Testis (tissue), 2 donors: ENCODE data around the gene DRGX.

Experiments
- CTCF ChIP-seq, 3 experiments: fragments of 450-650 bp in 2 of 3; fragments of 200-600 bp in 1 of 3; sonication (generic) in 1 of 3; IDR thresholded peaks; one replicate each; pipeline ENCODE4 v1.5.1; 2016 to 2019; ENCODE audit warnings: antibody characterized with exemption in 3 of 3, mild to moderate bottlenecking in 2 of 3, moderate library complexity in 1 of 3
- POLR2A ChIP-seq: fragments of 450-650 bp; IDR thresholded peaks from one replicate; pipeline ENCODE4 v1.6.1; 2017; ENCODE audit warnings: antibody characterized with exemption, mild to moderate bottlenecking, moderate library complexity

- TF ChIP-seq CTCF (IDR thresholded peaks at IDR 0.05) (no peak), POLR2A (no peak)
Observed at GRCh38 chr10:49356944-49357343, 38.9 kb downstream of the DRGX start.
